SK-N-SH (cell line): ENCODE measurements around the gene MYO9A. TPM values are rescaled to one million over a fixed set of nuclear protein-coding genes. Genes with fewer than 3 reads are reported as not detected.

Experiments used
- CTCF ChIA-PET: fragments of 300-600, 350-600 bp; formaldehyde crosslinking; extraction: SDS; loops from one replicate; lab custom pipeline; 2021; lab: Yijun Ruan, JAX
- POLR2A ChIA-PET: fragments of 350-600 bp; sonication (Branson Sonifier 250); formaldehyde crosslinking; extraction: SDS; loops from one replicate; lab custom pipeline; 2020; ENCODE audit warnings: antibody characterized with exemption, inconsistent platforms; lab: Yijun Ruan, JAX
- DNase-seq: peaks from one replicate; pipeline ENCODE4 v3.0.0; 2012
- H2AFZ ChIP-seq: fragments of 200-600 bp; sonication (generic); 2 replicates; pipeline ENCODE4 v1.8.1; 2016; ENCODE audit warnings: antibody characterized with exemption, mild to moderate bottlenecking, low read depth
- H3F3A ChIP-seq: fragments of 200-600 bp; sonication (generic); replicated peaks from 2 replicates; pipeline ENCODE3; 2016; ENCODE audit warnings: antibody characterized with exemption, mild to moderate bottlenecking; ENCODE audit not compliant: insufficient read depth
- H3K27ac ChIP-seq, 2 experiments: fragments of 200-500 bp in 1 of 2; fragments of 200-600 bp in 1 of 2; sonication (Bioruptor generic) in 1 of 2; sonication (generic), shearing (Covaris generic) in 1 of 2; 2 replicates each; pipeline versions ENCODE4 v1.5.1 to v1.6.1; 2014 to 2016; ENCODE audit warnings: low read depth in 2 of 2, inconsistent platforms in 1 of 2, low read length in 1 of 2, mild to moderate bottlenecking in 1 of 2, mixed read lengths in 1 of 2
- H3K27me3 ChIP-seq: fragments of 200-600 bp; sonication (generic), shearing (Covaris generic); 2 replicates; pipeline ENCODE4 v1.6.1; 2016; ENCODE audit warnings: mixed run types; ENCODE audit not compliant: insufficient read depth
- H3K36me3 ChIP-seq, 2 experiments: fragments of 200-500 bp in 1 of 2; fragments of 200-600 bp in 1 of 2; sonication (Bioruptor generic) in 1 of 2; sonication (generic) in 1 of 2; replicated peaks in 1 of 2; 2 replicates each; pipeline versions ENCODE3 to v1.5.1; 2014 to 2016; ENCODE audit warnings: low read length in 1 of 2, mild to moderate bottlenecking in 1 of 2; ENCODE audit not compliant: insufficient read depth in 2 of 2, control insufficient read depth in 1 of 2
- H3K4me1 ChIP-seq, 2 experiments: fragments of 200-500 bp in 1 of 2; fragments of 200-600 bp in 1 of 2; sonication (Bioruptor generic) in 1 of 2; sonication (generic), shearing (Covaris generic) in 1 of 2; 2 replicates each; pipeline versions ENCODE4 v1.5.1 to v1.6.1; 2014 to 2016; ENCODE audit warnings: low read depth in 1 of 2, low read length in 1 of 2, mixed run types in 1 of 2; ENCODE audit not compliant: insufficient read depth in 2 of 2, control insufficient read depth in 1 of 2
- H3K4me2 ChIP-seq: fragments of 200-600 bp; sonication (generic), shearing (Covaris generic); 2 replicates; pipeline ENCODE4 v1.6.1; 2017; ENCODE audit warnings: mixed run types
- H3K4me3 ChIP-seq, 2 experiments: fragments of 200-500 bp in 1 of 2; fragments of 200-600 bp in 1 of 2; sonication (Bioruptor generic) in 1 of 2; sonication (generic), shearing (Covaris generic) in 1 of 2; 2 replicates each; pipeline versions ENCODE4 v1.5.1 to v1.8.1; 2014 to 2016; ENCODE audit warnings: low read depth in 2 of 2, inconsistent platforms in 1 of 2, low read length in 1 of 2, mild to moderate bottlenecking in 1 of 2, mixed read lengths in 1 of 2, moderate library complexity in 1 of 2
- H3K79me2 ChIP-seq: fragments of 200-600 bp; sonication (generic); 2 replicates; pipeline ENCODE4 v1.8.1; 2017; ENCODE audit warnings: mild to moderate bottlenecking; ENCODE audit not compliant: insufficient read depth
- H3K9ac ChIP-seq: fragments of 200-600 bp; sonication (generic); 2 replicates; pipeline ENCODE4 v1.6.1; 2017; ENCODE audit warnings: mixed run types
- H3K9me2 ChIP-seq: fragments of 200-600 bp; sonication (generic); 2 replicates; pipeline ENCODE4 v1.6.1; 2017; ENCODE audit warnings: mixed run types
- H3K9me3 ChIP-seq: fragments of 200-600 bp; sonication (generic); 2 replicates; pipeline ENCODE4 v1.6.1; 2017; ENCODE audit warnings: mixed run types, mild to moderate bottlenecking, moderate library complexity
- H4K20me1 ChIP-seq: fragments of 200-600 bp; sonication (generic); 2 replicates; pipeline ENCODE4 v1.6.1; 2017; ENCODE audit warnings: mild to moderate bottlenecking, mixed run types; ENCODE audit not compliant: insufficient read depth
- CTCF ChIP-seq: fragments of 200-600 bp; sonication (generic); IDR thresholded peaks from 2 replicates; pipeline ENCODE4 v1.6.1; 2017; ENCODE audit warnings: antibody characterized with exemption, mild to moderate bottlenecking, moderate library complexity
- ELF1 ChIP-seq: IDR thresholded peaks from 2 replicates; pipeline ENCODE4 v1.4.0; 2012
- FOXJ3 ChIP-seq: sonication (generic); formaldehyde crosslinking; IDR thresholded peaks from 2 replicates; pipeline ENCODE4 v1.5.1; 2020; ENCODE audit warnings: mild to moderate bottlenecking, missing genetic modification reagents
- GABPA ChIP-seq: IDR thresholded peaks from 2 replicates; pipeline ENCODE4 v1.4.0; 2012; ENCODE audit warnings: low read depth, mild to moderate bottlenecking
- JUND ChIP-seq: IDR thresholded peaks from 2 replicates; pipeline ENCODE4 v1.4.0; 2012
- MXI1 ChIP-seq: IDR thresholded peaks from 2 replicates; pipeline ENCODE4 v1.6.1; 2012; ENCODE audit warnings: mild to moderate bottlenecking, low read depth, low read length, improper control_type of control experiment
- NFIC ChIP-seq: IDR thresholded peaks from 2 replicates; pipeline ENCODE4 v1.4.0; 2012; ENCODE audit warnings: borderline replicate concordance
- NRF1 ChIP-seq: IDR thresholded peaks from 2 replicates; pipeline ENCODE4 v1.6.1; 2012; ENCODE audit warnings: low read depth, mild to moderate bottlenecking, low read length
- POLR2AphosphoS5 ChIP-seq: IDR thresholded peaks from 2 replicates; pipeline ENCODE4 v1.6.1; 2012; ENCODE audit warnings: low read depth, low read length
- RAD21 ChIP-seq: IDR thresholded peaks from 2 replicates; pipeline ENCODE4 v1.6.1; 2012; ENCODE audit warnings: mild to moderate bottlenecking, low read length
- SIN3A ChIP-seq: IDR thresholded peaks from 2 replicates; pipeline ENCODE4 v1.6.1; 2012; ENCODE audit warnings: low read depth, mild to moderate bottlenecking, low read length, moderate library complexity, borderline replicate concordance
- SMC3 ChIP-seq: IDR thresholded peaks from 2 replicates; pipeline ENCODE4 v1.6.1; 2012; ENCODE audit warnings: low read depth, low read length, improper control_type of control experiment
- TAF1 ChIP-seq: IDR thresholded peaks from 2 replicates; pipeline ENCODE4 v1.6.1; 2012; ENCODE audit warnings: low read depth, mild to moderate bottlenecking, low read length, moderate library complexity, borderline replicate concordance
- TCF12 ChIP-seq: IDR thresholded peaks from 2 replicates; pipeline ENCODE4 v1.4.0; 2012
- TEAD4 ChIP-seq: IDR thresholded peaks from 2 replicates; pipeline ENCODE4 v1.4.0; 2012; ENCODE audit warnings: mild to moderate bottlenecking, borderline replicate concordance; ENCODE audit not compliant: insufficient read depth
- USF1 ChIP-seq: IDR thresholded peaks from 2 replicates; pipeline ENCODE4 v1.4.0; 2012; ENCODE audit warnings: low read depth, borderline replicate concordance
- YY1 ChIP-seq: IDR thresholded peaks from 2 replicates; pipeline ENCODE4 v1.4.0; 2012; ENCODE audit warnings: low read depth, mild to moderate bottlenecking
- ZBTB33 ChIP-seq: IDR thresholded peaks from 2 replicates; pipeline ENCODE4 v1.4.0; 2012; ENCODE audit warnings: low read depth, borderline replicate concordance
- WGBS: methylation state at CpG from one replicate; pipeline ENCODE4 v1.1.6; 2017; ENCODE audit warnings: low lambda C conversion rate; 5-methylcytosine and 5-hydroxymethylcytosine counted together
- polyA plus RNA-seq, 3 experiments: library from polyadenylated mRNA; depleted of rRNA; stranded (reverse); fragments of >200 nt; gene quantifications; 2 replicates each; pipeline ENCODE4 v1.2.3, GENCODE V29; 2012
- TF ChIP-seq, protein P1 (sequence below): IDR thresholded peaks from 2 replicates; pipeline ENCODE4 v1.4.0; 2012; ENCODE audit warnings: low read depth
- TF ChIP-seq, protein P2 (sequence below): fragments of 150-350 bp; IDR thresholded peaks from 2 replicates; pipeline ENCODE4 v1.6.1; 2016; ENCODE audit warnings: mild to moderate bottlenecking, low read depth, low read length

MYO9A gene
- polyA plus RNA-seq, 1 of the 3 experiments (the other 2 are of a cell fraction) = 4.1 TPM

- no peak for TF ChIP-seq NFIC
- no peak for TF ChIP-seq YY1
- TF ChIP-seq USF1 = no peak
- TF ChIP-seq, all 33 proteins: peak for 0
Measured at GRCh38 chr15:71888797-71889196, 229.2 kb downstream of the MYO9A start (continued).

GRCh38 chr15:71885390-71885789 lies 232.6 kb downstream of the MYO9A start:
- TF ChIP-seq NRF1 = no peak
- no peak for TF ChIP-seq SMC3
- no peak for TF ChIP-seq ZBTB33
- no peak for TF ChIP-seq SIN3A
- no peak for TF ChIP-seq JUND
- TF ChIP-seq TAF1 = no peak
- TF ChIP-seq POLR2AphosphoS5 = no peak
- TF ChIP-seq MXI1 = no peak
- no peak for TF ChIP-seq GABPA
- TF ChIP-seq FOXJ3 (CRISPR knock-in tag) = no peak
- no peak for TF ChIP-seq USF1
- TF ChIP-seq TEAD4 = no peak
- TF ChIP-seq NFIC = no peak
- TF ChIP-seq YY1 = no peak
- TF ChIP-seq, protein P1, sequence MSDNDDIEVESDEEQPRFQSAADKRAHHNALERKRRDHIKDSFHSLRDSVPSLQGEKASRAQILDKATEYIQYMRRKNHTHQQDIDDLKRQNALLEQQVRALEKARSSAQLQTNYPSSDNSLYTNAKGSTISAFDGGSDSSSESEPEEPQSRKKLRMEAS = no peak
- TF ChIP-seq ELF1 = no peak
- TF ChIP-seq TCF12 = no peak
- no peak for TF ChIP-seq RAD21
- TF ChIP-seq, protein P2, sequence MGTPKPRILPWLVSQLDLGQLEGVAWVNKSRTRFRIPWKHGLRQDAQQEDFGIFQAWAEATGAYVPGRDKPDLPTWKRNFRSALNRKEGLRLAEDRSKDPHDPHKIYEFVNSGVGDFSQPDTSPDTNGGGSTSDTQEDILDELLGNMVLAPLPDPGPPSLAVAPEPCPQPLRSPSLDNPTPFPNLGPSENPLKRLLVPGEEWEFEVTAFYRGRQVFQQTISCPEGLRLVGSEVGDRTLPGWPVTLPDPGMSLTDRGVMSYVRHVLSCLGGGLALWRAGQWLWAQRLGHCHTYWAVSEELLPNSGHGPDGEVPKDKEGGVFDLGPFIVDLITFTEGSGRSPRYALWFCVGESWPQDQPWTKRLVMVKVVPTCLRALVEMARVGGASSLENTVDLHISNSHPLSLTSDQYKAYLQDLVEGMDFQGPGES = no peak
- no peak for TF ChIP-seq CTCF
- H3K4me2 ChIP-seq = no peak overlapping the region

More at GRCh38 chr15:71885390-71885789, 232.6 kb downstream of the MYO9A start:
- Histone ChIP-seq H2AFZ (no peak overlapping the region), H3K36me3 (peaks cover 44 to 45% of the 10 kb centered on the region in 2 experiments), H3K4me1 (peaks cover 0 to 7% of the 10 kb centered on the region in 2 experiments; a peak in 1 of 4 replicates), H3K9me3 (no peaks in the 10 kb centered on the region), H3K27me3 (no peaks in the 10 kb centered on the region), H3K27ac (no peak overlapping the region), H4K20me1 (no peaks in the 10 kb centered on the region), H3K9me2 (0 out of 2 replicates have a peak, but pooled peaks cover 5% of the 10 kb centered on the region), H3K9ac (no peak overlapping the region), H3K4me3 (no peak overlapping the region), H3K79me2 (no peaks in the 10 kb centered on the region), H3F3A (no peaks in the 10 kb centered on the region)
- CTCF ChIA-PET = no interaction called here
- WGBS = 96% methylated on average over 6 of the region's 6 CpGs
- POLR2A ChIA-PET = no interaction called here
- no peak for DNase-seq
